Pancreas (tissue), 10 donors: ENCODE results near the gene CDK6. TPM values are rescaled to one million over a fixed set of nuclear protein-coding genes. Genes with fewer than 3 reads are reported as not detected.

Experiments used
- ATAC-seq, 4 donors: fragments of 200-7000 bp; cut with Tn5 transposase; one replicate each; pipeline versions ENCODE4 v1.8.0 to v1.9.1; 2020; ENCODE audit warnings: mild to moderate bottlenecking in 4 of 4, moderate library complexity in 4 of 4
- DNase-seq, 6 donors: peaks; one replicate each; pipeline ENCODE4 v3.0.0-alpha.2; 2020
- FAIRE-seq: peaks from 2 replicates; lab custom pipeline; 2012; peaks lifted over from hg19 to GRCh38; lab: Jason Lieb, UNC
- H3K27ac ChIP-seq, 4 donors: fragments of 200-600 bp; sonication (generic); 1 replicate in 3 of 4; 2 replicates in 1 of 4; pipeline versions ENCODE4 v1.5.0 to v1.8.0; 2020
- H3K27me3 ChIP-seq, 4 donors: fragments of 200-600 bp; one replicate each; pipeline ENCODE4 v1.8.0; 2021
- H3K36me3 ChIP-seq, 3 donors: fragments of 200-600 bp; sonication (generic) in 1 of 3; one replicate each; pipeline versions ENCODE4 v1.5.0 to v1.8.0; 2020 to 2021
- H3K4me1 ChIP-seq, 3 donors: fragments of 200-600 bp; one replicate each; pipeline ENCODE4 v1.8.0; 2021
- H3K4me3 ChIP-seq, 4 donors: fragments of 200-600 bp; sonication (generic) in 2 of 4; one replicate each; pipeline versions ENCODE4 v1.5.0 to v1.8.0; 2020 to 2021
- H3K9me3 ChIP-seq, 4 donors: fragments of 200-600 bp; one replicate each; pipeline ENCODE4 v1.8.0; 2021
- WGBS, 2 donors: extraction: QIAGEN DNeasy Blood & Tissue Kit; methylation state at CpG; one replicate each; pipeline ENCODE4 v1.1.7; 2013; 5-methylcytosine and 5-hydroxymethylcytosine counted together
- intact Hi-C, 3 donors: fragments of 100-400 bp; cut with DNase I; formaldehyde crosslinking; loops; one replicate each; pipeline versions ENCODE4 v1.11.1 to v1.14.2; 2022
- polyA plus RNA-seq, 2 donors: library from polyadenylated mRNA; stranded (reverse); fragments of 200-250 nt; gene quantifications; one replicate each; pipeline ENCODE4 v1.2.3, GENCODE V29; 2013
- total RNA-seq, 6 donors: library from RNA; stranded (reverse); fragmentation: NEBNext Ultra II Directional in 4 of 6; extraction: Animal tissue kit (Norgen Biotek cat#: 25700) in 4 of 6; gene quantifications; one replicate each; pipeline versions ENCODE4 v1.2.1 to v1.2.4, GENCODE V29; 2021 to 2023
- TF ChIP-seq, protein P1 (sequence below), 4 donors: fragments of 200-600 bp; sonication (generic) in 3 of 4; IDR thresholded peaks; one replicate each; pipeline versions ENCODE4 v1.5.0 to v1.8.0; 2021; ENCODE audit warnings: antibody characterized with exemption in 4 of 4
- donor health status: healthy with polysubstance abuse.
- donor health status: DM: no; HTN: no; CAD: no; lungs with moderate emphysema.
- donor health status: DM: no; HTN: no; CAD: no.
- donor health status: control.
- donor health status: control.
- donor health status: Bipolar disorder and iron deficiency.
- donor health status: DM: yes; HTN: yes; CAD: no.
- donor health status: DM: no; HTN: no; CAD: no.
- donor health status: DM: no; HTN: no; CAD: no.
- donor health status: DM: yes; HTN: yes; CAD: no.

The CDK6 gene
- total and polyA plus RNA-seq, 8 donors = 2.4 to 33.4 (median 18.7) TPM

- H3K9me3 ChIP-seq = no peaks in the 10 kb centered on the region
- peaks cover 4 to 22% (median 9%) of the 10 kb centered on the region in 3 donors for H3K36me3 ChIP-seq
- DNase-seq (no peak), FAIRE-seq (no peak), ATAC-seq (no peak)
- TF ChIP-seq, protein P1, sequence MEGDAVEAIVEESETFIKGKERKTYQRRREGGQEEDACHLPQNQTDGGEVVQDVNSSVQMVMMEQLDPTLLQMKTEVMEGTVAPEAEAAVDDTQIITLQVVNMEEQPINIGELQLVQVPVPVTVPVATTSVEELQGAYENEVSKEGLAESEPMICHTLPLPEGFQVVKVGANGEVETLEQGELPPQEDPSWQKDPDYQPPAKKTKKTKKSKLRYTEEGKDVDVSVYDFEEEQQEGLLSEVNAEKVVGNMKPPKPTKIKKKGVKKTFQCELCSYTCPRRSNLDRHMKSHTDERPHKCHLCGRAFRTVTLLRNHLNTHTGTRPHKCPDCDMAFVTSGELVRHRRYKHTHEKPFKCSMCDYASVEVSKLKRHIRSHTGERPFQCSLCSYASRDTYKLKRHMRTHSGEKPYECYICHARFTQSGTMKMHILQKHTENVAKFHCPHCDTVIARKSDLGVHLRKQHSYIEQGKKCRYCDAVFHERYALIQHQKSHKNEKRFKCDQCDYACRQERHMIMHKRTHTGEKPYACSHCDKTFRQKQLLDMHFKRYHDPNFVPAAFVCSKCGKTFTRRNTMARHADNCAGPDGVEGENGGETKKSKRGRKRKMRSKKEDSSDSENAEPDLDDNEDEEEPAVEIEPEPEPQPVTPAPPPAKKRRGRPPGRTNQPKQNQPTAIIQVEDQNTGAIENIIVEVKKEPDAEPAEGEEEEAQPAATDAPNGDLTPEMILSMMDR (IDR thresholded peaks at IDR 0.05) = no peak
- intact Hi-C loops = no loop called here
- H3K27ac ChIP-seq = no peak overlapping the region
- H3K4me3 ChIP-seq = no peak overlapping the region
- WGBS, 2 donors = 88 to 96% methylated on average over 2 of the region's 2 CpGs
- H3K27me3 ChIP-seq = no peaks in the 10 kb centered on the region
- H3K4me1 ChIP-seq = no peaks in the 10 kb centered on the region
Measured at GRCh38 chr7:92563345-92563744, 273.0 kb downstream of the CDK6 start.

DNA sequence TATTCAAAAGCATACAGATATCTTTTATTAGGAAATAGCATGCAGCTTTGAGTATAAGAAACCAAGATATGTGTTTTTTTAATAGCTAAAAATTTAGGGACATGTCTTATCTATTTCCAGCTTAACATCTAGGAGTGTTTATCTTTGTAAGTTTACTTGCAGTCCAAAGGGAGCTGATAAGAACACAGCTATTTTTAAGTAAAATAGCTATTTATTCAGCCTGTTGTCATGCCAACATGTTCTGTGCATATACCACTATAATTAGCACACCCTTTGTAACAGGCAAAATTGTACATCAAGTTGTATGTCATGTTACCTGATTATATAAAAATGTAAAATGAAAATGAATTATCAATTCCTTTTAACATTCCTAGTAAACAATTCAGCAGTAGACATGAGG lies 275.8 kb downstream of the CDK6 start:
- Histone ChIP-seq H3K9me3 (no peaks in the 10 kb centered on the region), H3K36me3 (peaks cover 0 to 6% (median 4%) of the 10 kb centered on the region in 3 donors), H3K27ac (no peak overlapping the region), H3K27me3 (no peaks in the 10 kb centered on the region), H3K4me1 (no peaks in the 10 kb centered on the region), H3K4me3 (no peak overlapping the region)
- DNase-seq (no peak), ATAC-seq (no peak), FAIRE-seq (no peak)
- intact Hi-C loops = no loop called here
- TF ChIP-seq, protein P1 (IDR thresholded peaks at IDR 0.05) = no peak

DNA sequence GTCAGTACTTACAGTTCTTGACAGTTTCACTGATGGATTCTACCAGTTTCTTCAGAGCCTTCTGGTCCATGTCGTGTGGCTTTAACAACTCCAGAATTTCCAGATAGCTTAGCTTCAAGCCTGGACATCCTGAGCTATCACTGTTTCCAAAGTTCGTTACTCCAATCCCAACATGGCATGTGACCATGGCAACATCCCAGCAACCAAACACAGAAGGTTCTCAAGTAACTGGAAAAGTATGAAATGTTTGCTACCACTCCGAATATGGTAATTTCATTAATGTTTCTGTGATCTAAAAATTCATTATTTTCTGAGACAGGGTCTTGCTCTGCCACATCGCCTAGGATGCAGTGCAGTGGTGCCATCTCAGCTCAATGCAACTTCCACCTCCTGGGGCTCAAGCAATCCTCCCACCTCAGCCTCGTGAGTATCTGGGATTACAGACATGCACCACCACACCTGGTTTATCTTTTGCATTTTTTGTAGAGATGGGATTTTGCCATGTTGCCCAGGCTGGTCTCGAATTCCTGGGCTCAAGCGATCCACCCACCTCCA lies 278.5 kb downstream of the CDK6 start:
- 89% methylated on average over 7 of the region's 7 CpGs for WGBS, 2 donors
- intact Hi-C loops = no loop called here
- Histone ChIP-seq H3K4me3 (no peak overlapping the region), H3K36me3 (no peaks in the 10 kb centered on the region), H3K27ac (no peak overlapping the region), H3K27me3 (no peaks in the 10 kb centered on the region), H3K4me1 (no peaks in the 10 kb centered on the region), H3K9me3 (no peaks in the 10 kb centered on the region)
- ATAC-seq (no peak), FAIRE-seq (no peak), DNase-seq (no peak)
- TF ChIP-seq, protein P1 (IDR thresholded peaks at IDR 0.05) = no peak

GRCh38 chr7:92557249-92557648 lies 279.1 kb downstream of the CDK6 start:
- FAIRE-seq (no peak), ATAC-seq (no peak), DNase-seq (no peak)
- Histone ChIP-seq H3K4me3 (no peak overlapping the region), H3K36me3 (no peaks in the 10 kb centered on the region), H3K27me3 (no peaks in the 10 kb centered on the region), H3K4me1 (no peaks in the 10 kb centered on the region), H3K9me3 (no peaks in the 10 kb centered on the region), H3K27ac (no peak overlapping the region)
- TF ChIP-seq, protein P1 (IDR thresholded peaks at IDR 0.05) = no peak
- 78 to 83% methylated on average over 2 of the region's 2 CpGs for WGBS, 2 donors
- intact Hi-C loops = no loop called here

Other genes with a start within 250 kb of the CDK6 start
- gene FAM133B, start 246.2 kb downstream of the CDK6 start, total RNA-seq = 10 to 100 TPM in 4 of 6 donors, 1 to 10 TPM in 2; 8.0 to 12.1 (median 10.4) TPM
- gene FAM133B, start 246.2 kb downstream of the CDK6 start, polyA plus RNA-seq = 10 to 100 TPM; 16.1 to 21.6 TPM